Activated CD4-positive, alpha-beta T cell treated with anti-CD3 and anti-CD28 coated beads, Interleukin-2, Interleukin-4, amounts not matched to agents 100 ng/mL and 50 ng/mL, durations not matched to agents 16 hours and 8 hours (primary cell): ENCODE data around the gene SLX9.
A peak's percentile ranks its signal among the peaks of the same experiment; 100 is the strongest.
"Not testable (repeated sequence)": the region's sequence is repeated elsewhere in the genome, so short reads cannot be mapped to it uniquely, and the experiment has no call there.

ENCODE experiments used
- DNase-seq: peaks from one replicate; pipeline ENCODE4 v3.0.0-alpha.2; 2020; ENCODE audit warnings: low spot score

The SLX9 gene

GRCh38 chr21:44902268-44903049 lies 37.4 kb upstream of the SLX9 start:
- no peak for DNase-seq

- no peak for DNase-seq
Observed at GRCh38 chr21:44903050-44903685, 36.7 kb upstream of the SLX9 start.

- no peak for DNase-seq
Observed at GRCh38 chr21:44903689-44904088, 36.1 kb upstream of the SLX9 start.

GRCh38 chr21:44904141-44904923 lies 35.5 kb upstream of the SLX9 start:
- no peak for DNase-seq

- no peak for DNase-seq
Observed at GRCh38 chr21:44905016-44905727, 34.7 kb upstream of the SLX9 start.

GRCh38 chr21:44905728-44906090 lies 34.1 kb upstream of the SLX9 start:
- DNase-seq = no peak

GRCh38 chr21:44907225-44907965 lies 32.4 kb upstream of the SLX9 start:
- DNase-seq = no peak

GRCh38 chr21:44907966-44908895 lies 31.6 kb upstream of the SLX9 start:
- DNase-seq = no peak

GRCh38 chr21:44908908-44909307 lies 30.9 kb upstream of the SLX9 start:
- DNase-seq = no peak

- no peak for DNase-seq
Observed at GRCh38 chr21:44909719-44910118, 30.1 kb upstream of the SLX9 start.

GRCh38 chr21:44910229-44911067 lies 29.4 kb upstream of the SLX9 start:
- DNase-seq = no peak

- DNase-seq = no peak
Observed at GRCh38 chr21:44911068-44911383, 28.8 kb upstream of the SLX9 start.

- peak; percentile 76 for DNase-seq
Observed at GRCh38 chr21:44911384-44912157, 28.3 kb upstream of the SLX9 start.

- DNase-seq = no peak
Observed at GRCh38 chr21:44912158-44912473, 27.7 kb upstream of the SLX9 start.

GRCh38 chr21:44912506-44913412 lies 27.1 kb upstream of the SLX9 start:
- DNase-seq = not testable (repeated sequence)

- DNase-seq = no peak
Observed at GRCh38 chr21:44913425-44914175, 26.2 kb upstream of the SLX9 start.

- DNase-seq = peak; percentile 88
Observed at GRCh38 chr21:44914176-44914874, 25.5 kb upstream of the SLX9 start.
